Nephron (organoid): ENCODE measurements around the gene NAA10.

Source experiments
- H3K27ac Mint-ChIP-seq, 3 experiments: 2 replicates each; pipeline ENCODE4 v1.8.0; 2020; ENCODE audit warnings: mixed read lengths in 3 of 3, mild to moderate bottlenecking in 2 of 3, moderate library complexity in 1 of 3
- H3K27me3 Mint-ChIP-seq: 2 replicates; pipeline ENCODE4 v1.8.0; 2021; ENCODE audit warnings: low read depth, mild to moderate bottlenecking, moderate library complexity, mixed read lengths
- H3K36me3 Mint-ChIP-seq: 2 replicates; pipeline ENCODE4 v1.8.0; 2020; ENCODE audit warnings: low read depth, mixed read lengths
- H3K4me1 Mint-ChIP-seq: 2 replicates; pipeline ENCODE4 v1.8.0; 2020; ENCODE audit warnings: mixed read lengths
- H3K4me3 Mint-ChIP-seq, 3 experiments: 2 replicates each; pipeline ENCODE4 v1.8.0; 2020; ENCODE audit warnings: mild to moderate bottlenecking in 3 of 3, mixed read lengths in 3 of 3, moderate library complexity in 2 of 3
- H3K9me3 Mint-ChIP-seq: 2 replicates; pipeline ENCODE4 v1.8.0; 2020; ENCODE audit warnings: mixed read lengths
- TF ChIP-seq, protein P1 (sequence below), 3 experiments: fragments of 200-600 bp; sonication (generic); IDR thresholded peaks; one replicate each; pipeline ENCODE4 v1.5.0; 2021; ENCODE audit warnings: antibody characterized with exemption in 3 of 3; ENCODE audit not compliant: unreplicated experiment in 3 of 3

The NAA10 gene

DNA sequence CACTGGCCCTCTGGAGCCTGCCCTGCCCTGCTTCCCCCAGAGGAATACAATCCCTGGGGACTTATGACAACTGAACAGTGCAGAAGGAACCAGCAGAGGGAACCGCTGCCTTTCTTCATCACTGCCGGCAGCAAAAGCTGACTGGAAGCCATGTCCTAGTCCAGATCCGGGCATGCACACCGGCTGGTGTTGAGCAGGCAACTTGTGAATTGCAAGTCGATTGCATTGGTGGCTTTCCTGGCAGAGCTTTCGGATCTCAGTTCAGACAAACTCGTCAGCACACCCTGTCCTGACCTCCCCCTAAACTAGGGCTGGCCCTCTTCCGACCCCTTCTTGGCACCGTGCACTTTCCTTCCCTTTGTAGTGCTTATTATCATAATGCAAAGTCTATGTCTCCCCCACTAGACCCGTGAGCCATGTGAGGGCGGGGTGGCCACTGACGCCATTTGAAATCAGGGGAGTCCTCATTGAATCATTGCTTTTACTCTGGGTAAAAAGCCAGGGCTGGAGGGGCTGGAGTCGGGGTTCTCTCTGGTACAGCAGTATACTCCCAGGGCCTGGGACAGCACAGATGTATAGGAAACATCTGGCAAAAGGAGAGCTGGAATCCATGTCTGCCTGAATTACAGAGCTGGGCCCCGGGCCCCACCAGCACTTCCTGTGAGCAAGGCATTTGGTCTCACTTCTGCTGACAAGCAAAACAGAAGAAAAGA lies 10.5 kb downstream of the NAA10 start:
- TF ChIP-seq, protein P1, sequence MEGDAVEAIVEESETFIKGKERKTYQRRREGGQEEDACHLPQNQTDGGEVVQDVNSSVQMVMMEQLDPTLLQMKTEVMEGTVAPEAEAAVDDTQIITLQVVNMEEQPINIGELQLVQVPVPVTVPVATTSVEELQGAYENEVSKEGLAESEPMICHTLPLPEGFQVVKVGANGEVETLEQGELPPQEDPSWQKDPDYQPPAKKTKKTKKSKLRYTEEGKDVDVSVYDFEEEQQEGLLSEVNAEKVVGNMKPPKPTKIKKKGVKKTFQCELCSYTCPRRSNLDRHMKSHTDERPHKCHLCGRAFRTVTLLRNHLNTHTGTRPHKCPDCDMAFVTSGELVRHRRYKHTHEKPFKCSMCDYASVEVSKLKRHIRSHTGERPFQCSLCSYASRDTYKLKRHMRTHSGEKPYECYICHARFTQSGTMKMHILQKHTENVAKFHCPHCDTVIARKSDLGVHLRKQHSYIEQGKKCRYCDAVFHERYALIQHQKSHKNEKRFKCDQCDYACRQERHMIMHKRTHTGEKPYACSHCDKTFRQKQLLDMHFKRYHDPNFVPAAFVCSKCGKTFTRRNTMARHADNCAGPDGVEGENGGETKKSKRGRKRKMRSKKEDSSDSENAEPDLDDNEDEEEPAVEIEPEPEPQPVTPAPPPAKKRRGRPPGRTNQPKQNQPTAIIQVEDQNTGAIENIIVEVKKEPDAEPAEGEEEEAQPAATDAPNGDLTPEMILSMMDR (IDR thresholded peaks at IDR 0.05; ENCODE audit: unreplicated experiment in 3 of 3), result peak in 2 of 3 experiments; percentile 11 to 29
- Mint-ChIP-seq H3K4me3 (peak overlapping the region; percentile 27 to 81 (median 38)), H3K36me3 (peaks cover 8% of the 10 kb centered on the region), H3K27ac (peak overlapping the region; percentile 80 to 90 (median 89)), H3K9me3 (peaks cover 7% of the 10 kb centered on the region), H3K4me1 (peaks cover 20% of the 10 kb centered on the region), H3K27me3 (peaks cover 3% of the 10 kb centered on the region)

DNA sequence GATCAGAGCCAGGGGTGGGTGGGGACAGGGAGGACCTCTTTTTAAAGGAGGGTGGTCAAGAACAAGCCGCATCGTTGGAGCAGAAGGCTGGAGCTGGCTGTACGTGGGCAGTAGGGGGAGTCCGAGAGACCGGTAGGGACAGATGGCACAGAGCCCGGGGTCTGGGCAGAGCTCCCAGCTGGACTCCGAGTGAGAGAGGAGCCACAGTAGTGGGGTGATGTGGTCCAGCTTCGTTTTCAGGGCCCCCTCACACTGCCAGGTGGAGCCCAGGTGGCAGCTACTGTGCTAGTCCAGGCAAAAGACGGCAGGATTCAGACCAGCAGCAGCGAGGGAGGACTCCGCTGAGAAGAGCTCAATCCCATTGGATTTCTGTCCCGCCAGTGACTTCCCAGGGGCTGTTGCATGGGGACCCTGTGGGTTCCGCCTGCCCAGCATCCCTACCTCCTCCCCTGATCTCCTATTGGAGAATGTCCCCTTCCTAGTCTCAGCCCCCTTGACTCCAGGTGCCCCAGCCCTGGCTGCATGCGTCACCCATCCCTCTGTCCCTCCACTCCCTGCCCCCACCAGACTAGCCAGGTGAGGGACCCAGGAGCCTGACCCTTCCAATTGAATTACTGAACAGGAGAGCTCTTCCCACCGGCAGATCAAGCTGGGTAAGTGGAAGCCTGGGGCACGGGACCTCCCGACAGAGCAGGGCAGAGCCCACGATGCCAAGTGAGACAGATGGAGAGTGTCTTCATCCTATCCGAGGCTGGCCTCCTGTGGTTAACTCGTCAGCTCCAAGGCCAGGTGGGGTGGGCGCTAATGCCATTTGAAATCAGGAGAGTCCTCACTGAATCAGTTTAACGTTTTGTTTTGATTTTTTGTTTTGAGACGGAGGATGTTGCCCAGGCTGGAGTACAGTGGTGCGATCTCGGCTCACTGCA lies 11.6 kb downstream of the NAA10 start:
- peak overlapping the region in 2 of 3 experiments; percentile 19 to 26 for H3K27ac Mint-ChIP-seq
- no peak overlapping the region for H3K4me3 Mint-ChIP-seq
- no peaks in the 10 kb centered on the region for H3K36me3 Mint-ChIP-seq
- peaks cover 4% of the 10 kb centered on the region for H3K9me3 Mint-ChIP-seq
- H3K4me1 Mint-ChIP-seq, result peaks cover 15% of the 10 kb centered on the region
- H3K27me3 Mint-ChIP-seq, result peaks cover 3% of the 10 kb centered on the region
- TF ChIP-seq, protein P1 (IDR thresholded peaks at IDR 0.05; ENCODE audit: unreplicated experiment in 3 of 3), result peak; percentile 15 to 29 (median 28)

DNA sequence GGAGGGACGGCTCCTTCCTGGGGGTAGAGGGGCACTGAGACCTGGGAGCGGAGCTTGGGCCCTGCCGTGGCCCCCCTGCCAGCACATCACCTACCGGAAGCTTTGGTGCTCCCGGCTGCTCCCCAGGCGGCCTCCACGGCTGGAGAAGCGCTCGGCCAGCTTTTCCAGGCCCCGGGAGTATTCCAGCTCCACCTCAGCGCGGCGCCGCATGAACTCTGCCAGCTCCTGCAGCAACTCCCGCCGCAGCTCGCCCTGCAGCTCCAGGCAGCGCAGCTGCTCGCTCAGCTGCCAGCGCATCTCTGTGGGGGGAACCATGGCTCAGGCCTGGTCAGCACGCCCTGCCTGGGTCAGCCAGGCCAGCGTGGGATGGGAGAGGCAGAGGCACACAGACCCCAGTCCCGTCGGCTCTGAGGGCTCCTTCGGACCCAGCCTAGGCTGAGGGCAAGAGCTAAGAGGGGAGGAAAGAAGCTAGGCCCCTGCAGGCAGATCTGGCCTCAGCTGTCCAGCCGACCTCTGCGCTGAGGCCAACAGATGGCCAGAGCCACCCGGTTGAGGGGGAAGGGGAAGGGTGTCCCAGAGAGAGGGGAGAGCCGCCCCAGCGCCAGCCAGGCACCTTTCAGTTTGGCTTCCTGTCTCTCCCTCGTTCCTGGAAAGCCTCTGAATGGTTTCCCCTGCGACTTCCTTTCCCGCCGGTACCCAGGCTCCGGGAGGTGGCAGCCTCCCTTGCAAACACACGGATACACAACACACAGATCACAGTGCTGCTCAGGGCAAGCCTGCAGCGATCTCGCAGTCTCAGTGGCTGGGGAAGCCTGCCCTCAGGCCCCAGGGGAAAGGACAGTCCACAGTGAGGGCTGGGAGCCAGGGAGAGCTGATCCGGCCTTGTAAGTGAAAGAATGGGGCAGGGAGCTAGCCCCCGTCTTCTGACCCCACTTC lies 13.1 kb downstream of the NAA10 start:
- TF ChIP-seq, protein P1 (IDR thresholded peaks at IDR 0.05; ENCODE audit: unreplicated experiment in 3 of 3), result no peak
- Mint-ChIP-seq H3K36me3 (no peaks in the 10 kb centered on the region), H3K4me1 (peaks cover 15% of the 10 kb centered on the region), H3K27ac (peak overlapping the region in 1 of 3 experiments; percentile 19), H3K27me3 (peaks cover 3% of the 10 kb centered on the region), H3K4me3 (no peak overlapping the region), H3K9me3 (peaks cover 10% of the 10 kb centered on the region)

DNA sequence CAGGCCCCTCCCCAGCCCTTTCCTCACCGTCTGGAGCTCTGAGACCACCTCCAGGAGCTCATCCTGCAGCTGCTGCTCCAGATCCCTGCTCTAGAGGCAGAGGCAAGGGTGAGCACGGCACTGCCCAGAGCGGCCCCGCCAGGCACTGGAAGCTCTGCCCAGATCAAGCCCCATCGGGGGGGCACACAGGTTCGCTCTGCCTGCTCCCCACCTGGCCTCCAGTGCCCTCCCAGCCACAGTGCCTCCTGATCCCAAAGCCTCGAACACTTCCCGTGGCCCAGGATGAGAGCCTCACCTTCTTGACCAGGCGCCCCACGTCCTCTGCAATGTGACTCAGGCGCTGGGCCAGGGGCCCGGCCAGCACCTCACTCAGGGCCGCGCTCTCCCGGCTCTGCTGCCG lies 13.8 kb downstream of the NAA10 start:
- TF ChIP-seq, protein P1 (IDR thresholded peaks at IDR 0.05; ENCODE audit: unreplicated experiment in 3 of 3), result no peak

DNA sequence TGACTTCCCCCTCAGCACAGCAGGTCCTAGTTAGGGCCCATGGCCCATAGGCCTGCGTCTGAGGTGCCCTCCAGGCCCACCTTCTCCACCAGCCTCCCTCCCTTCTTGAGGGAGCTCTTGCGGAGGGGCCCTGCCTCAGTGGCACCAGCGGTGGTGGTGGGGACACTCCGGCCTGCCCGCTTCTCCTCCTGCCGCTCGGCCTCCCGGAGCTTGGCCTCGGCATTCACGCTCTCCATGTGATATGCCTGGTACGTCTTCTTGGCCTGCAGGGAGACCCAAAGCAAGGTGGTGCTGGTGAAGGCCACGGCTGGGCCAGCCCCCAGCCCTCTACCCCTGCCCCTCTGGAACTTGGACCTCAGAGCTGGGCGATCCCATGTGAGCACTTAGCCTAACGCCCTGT lies 14.3 kb downstream of the NAA10 start:
- Mint-ChIP-seq H3K4me1 (peaks cover 15% of the 10 kb centered on the region), H3K4me3 (no peak overlapping the region), H3K9me3 (peaks cover 12% of the 10 kb centered on the region), H3K36me3 (no peaks in the 10 kb centered on the region), H3K27me3 (peaks cover 3% of the 10 kb centered on the region), H3K27ac (no peak overlapping the region)
- TF ChIP-seq, protein P1 (IDR thresholded peaks at IDR 0.05; ENCODE audit: unreplicated experiment in 3 of 3), result no peak

More for the DNA sequence above, 13.8 kb downstream of the NAA10 start:
- peaks cover 3% of the 10 kb centered on the region for H3K27me3 Mint-ChIP-seq
- H3K27ac Mint-ChIP-seq, result no peak overlapping the region
- H3K36me3 Mint-ChIP-seq, result no peaks in the 10 kb centered on the region
- H3K9me3 Mint-ChIP-seq, result peaks cover 12% of the 10 kb centered on the region
- peaks cover 15% of the 10 kb centered on the region for H3K4me1 Mint-ChIP-seq
- no peak overlapping the region for H3K4me3 Mint-ChIP-seq
